PC-3 (cell line): ENCODE data around the gene CTTNBP2. TPM values are rescaled to one million over a fixed set of nuclear protein-coding genes. Genes with fewer than 3 reads are reported as not detected.

Experiments used
- ATAC-seq: fragments of 200-7000 bp; cut with Tn5 transposase; 2 replicates; pipeline ENCODE4 v1.9.1; 2020; ENCODE audit warnings: mild to moderate bottlenecking, moderate library complexity
- BruUV-seq: library from RNA; stranded (reverse); fragments of 400-500 nt; replicated peaks from 2 replicates; lab custom pipeline; 2021; lab: Mats Ljungman, UMichigan
- CTCF ChIA-PET: fragments of 300-600 bp; sonication (Branson Sonifier 250); formaldehyde crosslinking; loops from one replicate; lab custom pipeline; 2022; ENCODE audit warnings: antibody characterized with exemption; lab: Charles Lee
- POLR2A ChIA-PET: fragments of 300-600 bp; sonication (Branson Sonifier 250); formaldehyde crosslinking; loops from one replicate; lab custom pipeline; 2022; ENCODE audit warnings: antibody characterized with exemption; ENCODE audit not compliant: unreplicated experiment; lab: Charles Lee
- DNase-seq: peaks from one replicate; pipeline ENCODE4 v3.0.0-alpha.2; 2015
- H2AFZ ChIP-seq: fragments of 300-600 bp; sonication (generic); 2 replicates; pipeline ENCODE4 v1.6.0; 2016; ENCODE audit warnings: antibody characterized with exemption, low read length
- H3F3A ChIP-seq: fragments of 300-600 bp; sonication (generic); one replicate; pipeline ENCODE4 v1.6.0; 2017; ENCODE audit warnings: antibody characterized with exemption, low read length, control low read depth, mild to moderate bottlenecking; ENCODE audit not compliant: unreplicated experiment
- H3K27ac ChIP-seq: fragments of 300-600 bp; sonication (generic); 2 replicates; pipeline ENCODE4 v1.5.1; 2016; ENCODE audit warnings: mild to moderate bottlenecking, low read length
- H3K27me3 ChIP-seq: fragments of 300-600 bp; sonication (generic); 2 replicates; pipeline ENCODE4 v1.6.1; 2016; ENCODE audit warnings: low read length, mixed read lengths
- H3K36me3 ChIP-seq: fragments of 300-600 bp; sonication (generic); 2 replicates; pipeline ENCODE4 v1.6.1; 2016; ENCODE audit warnings: low read depth, mixed run types, low read length, mixed read lengths
- H3K4me1 ChIP-seq: fragments of 300-600 bp; sonication (generic); 2 replicates; pipeline ENCODE4 v1.5.1; 2016; ENCODE audit warnings: low read length; ENCODE audit not compliant: insufficient read depth
- H3K4me2 ChIP-seq: fragments of 300-600 bp; sonication (generic); 2 replicates; pipeline ENCODE4 v1.6.0; 2016; ENCODE audit warnings: low read length
- H3K4me3 ChIP-seq: fragments of 300-600 bp; sonication (generic); 2 replicates; pipeline ENCODE4 v1.5.1; 2016; ENCODE audit warnings: mild to moderate bottlenecking, low read length, mixed read lengths
- H3K79me2 ChIP-seq: fragments of 300-600 bp; sonication (generic); 2 replicates; pipeline ENCODE4 v1.6.1; 2017; ENCODE audit warnings: low read length, mixed read lengths
- H3K9ac ChIP-seq: fragments of 300-600 bp; sonication (generic); 2 replicates; pipeline ENCODE4 v1.6.0; 2016; ENCODE audit warnings: mild to moderate bottlenecking, low read length
- H3K9me2 ChIP-seq: fragments of 300-600 bp; sonication (generic); replicated peaks from 2 replicates; pipeline ENCODE4 v1.6.1; 2016; ENCODE audit warnings: mixed run types, low read length, mixed read lengths
- H3K9me3 ChIP-seq: fragments of 300-600 bp; sonication (generic); 2 replicates; pipeline ENCODE4 v1.6.1; 2016; ENCODE audit warnings: low read length, mixed read lengths
- H4K20me1 ChIP-seq: fragments of 300-600 bp; sonication (generic); 2 replicates; pipeline ENCODE4 v1.6.1; 2016; ENCODE audit warnings: low read length, mixed read lengths
- CTCF ChIP-seq: fragments of 300-600 bp; sonication (generic); conservative IDR thresholded peaks from 2 replicates; pipeline ENCODE4 v1.5.1; 2017; ENCODE audit warnings: antibody characterized with exemption, low read depth, mild to moderate bottlenecking, low read length
- EZH2 ChIP-seq: fragments of 300-600 bp; sonication (generic); IDR thresholded peaks from one replicate; pipeline ENCODE4 v1.6.1; 2017; ENCODE audit warnings: antibody characterized with exemption, mild to moderate bottlenecking, low read length; ENCODE audit not compliant: unreplicated experiment
- EZH2phosphoT487 ChIP-seq: fragments of 300-600 bp; sonication (generic); IDR thresholded peaks from 2 replicates; pipeline ENCODE4 v1.6.1; 2018; ENCODE audit warnings: mild to moderate bottlenecking, antibody characterized with exemption, low read length, borderline replicate concordance
- intact Hi-C: fragments of 100-400 bp; cut with micrococcal nuclease; formaldehyde crosslinking; loops from 2 replicates; pipeline ENCODE4 v1.9.0; 2023
- total RNA-seq: library from RNA; depleted of rRNA; stranded (reverse); fragments of >200 nt; gene quantifications from 2 replicates; pipeline ENCODE4 v1.2.3, GENCODE V29; 2014

The CTTNBP2 gene
- total RNA-seq, 1 experiment from 2014 or later, result 1.1 TPM

GRCh38 chr7:117667456-117667855, 205.8 kb downstream of the CTTNBP2 start:
- Histone ChIP-seq H3K9me3 (no peaks in the 10 kb centered on the region), H3K9me2 (no peaks in the 10 kb centered on the region), H3K27me3 (no peaks in the 10 kb centered on the region), H3K9ac (no peak overlapping the region), H3K36me3 (no peaks in the 10 kb centered on the region), H3K27ac (no peak overlapping the region), H3K4me1 (peaks cover 11% of the 10 kb centered on the region), H2AFZ (no peak overlapping the region), H3K79me2 (no peaks in the 10 kb centered on the region), H3K4me2 (no peak overlapping the region), H4K20me1 (no peaks in the 10 kb centered on the region), H3F3A (no peaks in the 10 kb centered on the region), H3K4me3 (no peak overlapping the region)
- no peak for TF ChIP-seq EZH2phosphoT487
- TF ChIP-seq EZH2, result no peak
- TF ChIP-seq CTCF, result no peak
- DNase-seq, result no peak
- ChIA-PET CTCF (interaction anchor here (0.6 kb wide), 1 partner anchor 485 kb away, joined by 3 read pairs; no protein-coding TSS in a partner anchor), POLR2A (no interaction called here)
- intact Hi-C loops, result no loop called here
- BruUV-seq, result no TSS peak
- no peak for ATAC-seq

- CTCF ChIA-PET, result no interaction called here
- no peaks in the 10 kb centered on the region for H3K79me2 ChIP-seq
- H2AFZ ChIP-seq, result no peak overlapping the region
- H3F3A ChIP-seq, result no peaks in the 10 kb centered on the region
- H3K36me3 ChIP-seq, result no peaks in the 10 kb centered on the region
- no peak for ATAC-seq
- TF ChIP-seq EZH2 (no peak), CTCF (no peak), EZH2phosphoT487 (no peak)
- intact Hi-C loops, result no loop called here
- no peak overlapping the region for H3K9ac ChIP-seq
- H3K27me3 ChIP-seq, result no peaks in the 10 kb centered on the region
- BruUV-seq, result no TSS peak
- H3K4me3 ChIP-seq, result no peak overlapping the region
- no peaks in the 10 kb centered on the region for H4K20me1 ChIP-seq
- H3K9me2 ChIP-seq, result no peaks in the 10 kb centered on the region
- H3K4me2 ChIP-seq, result no peak overlapping the region
- DNase-seq, result no peak
- H3K4me1 ChIP-seq, result peaks cover 9% of the 10 kb centered on the region
- H3K9me3 ChIP-seq, result no peaks in the 10 kb centered on the region
- no peak overlapping the region for H3K27ac ChIP-seq
- POLR2A ChIA-PET, result no interaction called here
These were observed 206.6 kb downstream of the CTTNBP2 start for GRCh38 chr7:117666689-117667088.

GRCh38 chr7:117666031-117666430, 207.2 kb downstream of the CTTNBP2 start:
- Histone ChIP-seq H3K27ac (no peak overlapping the region), H3K9me2 (no peaks in the 10 kb centered on the region), H4K20me1 (no peaks in the 10 kb centered on the region), H3K4me3 (no peak overlapping the region), H3K9ac (no peak overlapping the region), H3K79me2 (no peaks in the 10 kb centered on the region), H3K4me2 (no peak overlapping the region), H2AFZ (no peak overlapping the region), H3K27me3 (no peaks in the 10 kb centered on the region), H3F3A (no peaks in the 10 kb centered on the region), H3K4me1 (peaks cover 9% of the 10 kb centered on the region), H3K36me3 (no peaks in the 10 kb centered on the region), H3K9me3 (no peaks in the 10 kb centered on the region)
- intact Hi-C loops, result no loop called here
- CTCF ChIA-PET, result no interaction called here
- DNase-seq, result peak; percentile 51
- BruUV-seq, result no TSS peak
- POLR2A ChIA-PET, result no interaction called here
- TF ChIP-seq EZH2phosphoT487, result no peak
- no peak for TF ChIP-seq EZH2
- peak; percentile 27; the same call in 1 of the 2 replicates for ATAC-seq
